GM23248 (cell line): ENCODE results near the gene POFUT2.

Source experiments
- EZH2 ChIP-seq: fragments of 200-600 bp; sonication (generic); IDR thresholded peaks from 2 replicates; pipeline ENCODE4 v1.6.1; 2018; ENCODE audit warnings: antibody characterized with exemption, mild to moderate bottlenecking; ENCODE audit not compliant: insufficient read depth, poor library complexity, severe bottlenecking
- EZH2phosphoT487 ChIP-seq: fragments of 200-600 bp; sonication (generic); IDR thresholded peaks from 2 replicates; pipeline ENCODE4 v1.6.1; 2018; ENCODE audit warnings: antibody characterized with exemption, moderate library complexity, mild to moderate bottlenecking, low read depth; ENCODE audit not compliant: insufficient read depth

- TF ChIP-seq EZH2 (no peak), EZH2phosphoT487 (no peak)
These were observed 1.4 kb upstream of the POFUT2 start for GRCh38 chr21:45289134-45289533.
